H9 (cell line): ENCODE measurements around the gene SC5D. TPM values are rescaled to one million over a fixed set of nuclear protein-coding genes. Genes with fewer than 3 reads are reported as not detected.

Experiments
- DNase-seq: peaks from one replicate; pipeline ENCODE4 v3.0.0-alpha.2; 2017
- H2AFZ ChIP-seq: one replicate; pipeline ENCODE4 v1.6.1; 2013; ENCODE audit warnings: mild to moderate bottlenecking, low read length, control low read depth, moderate library complexity
- H2AK5ac ChIP-seq: 2 replicates; pipeline ENCODE4 v1.6.1; 2013; ENCODE audit warnings: low read length, control low read depth, mixed read lengths; ENCODE audit not compliant: insufficient read length
- H2BK120ac ChIP-seq: one replicate; pipeline ENCODE4 v1.6.1; 2013; ENCODE audit warnings: low read depth, mild to moderate bottlenecking, low read length, control low read depth, inconsistent platforms; ENCODE audit not compliant: poor library complexity, severe bottlenecking
- H2BK12ac ChIP-seq: 2 replicates; pipeline ENCODE4 v1.6.1; 2013; ENCODE audit warnings: low read length, control low read depth, mixed read lengths, low read depth; ENCODE audit not compliant: insufficient read length
- H2BK15ac ChIP-seq: 2 replicates; pipeline ENCODE4 v1.6.1; 2013; ENCODE audit warnings: low read depth, low read length, control low read depth
- H2BK20ac ChIP-seq: one replicate; pipeline ENCODE4 v1.6.1; 2013; ENCODE audit warnings: low read depth, mild to moderate bottlenecking, low read length, control low read depth, inconsistent platforms; ENCODE audit not compliant: poor library complexity, severe bottlenecking
- H2BK5ac ChIP-seq: 2 replicates; pipeline ENCODE4 v1.6.1; 2013; ENCODE audit warnings: low read length, control low read depth, mixed read lengths; ENCODE audit not compliant: insufficient read length
- H3K14ac ChIP-seq: 2 replicates; pipeline ENCODE4 v1.6.1; 2013; ENCODE audit warnings: low read length, control low read depth; ENCODE audit not compliant: insufficient read depth
- H3K18ac ChIP-seq: 2 replicates; pipeline ENCODE4 v1.6.1; 2013; ENCODE audit warnings: low read depth, mild to moderate bottlenecking, mixed read lengths, low read length, control low read depth; ENCODE audit not compliant: insufficient read length
- H3K23ac ChIP-seq: 2 replicates; pipeline ENCODE4 v1.6.1; 2013; ENCODE audit warnings: low read length, control low read depth, mixed read lengths, low read depth; ENCODE audit not compliant: insufficient read length
- H3K23me2 ChIP-seq: 2 replicates; pipeline ENCODE4 v1.6.1; 2013; ENCODE audit warnings: low read depth, mild to moderate bottlenecking, mixed read lengths, low read length, control low read depth; ENCODE audit not compliant: insufficient read length, poor library complexity, severe bottlenecking
- H3K27ac ChIP-seq: 2 replicates; pipeline ENCODE4 v1.5.1; 2013; ENCODE audit warnings: low read length, control low read depth, mixed read lengths, low read depth; ENCODE audit not compliant: insufficient read length
- H3K27me3 ChIP-seq: 2 replicates; pipeline ENCODE4 v1.6.1; 2013; ENCODE audit warnings: low read length, control low read depth, inconsistent platforms; ENCODE audit not compliant: insufficient read depth
- H3K4ac ChIP-seq: 2 replicates; pipeline ENCODE4 v1.6.1; 2013; ENCODE audit warnings: low read depth, mild to moderate bottlenecking, control low read depth, inconsistent platforms, low read length, moderate library complexity
- H3K4me1 ChIP-seq: 2 replicates; pipeline ENCODE4 v1.6.1; 2013; ENCODE audit warnings: low read length, control low read depth, inconsistent platforms; ENCODE audit not compliant: insufficient read depth
- H3K4me2 ChIP-seq: 2 replicates; pipeline ENCODE4 v1.6.1; 2013; ENCODE audit warnings: low read length, control low read depth, mixed read lengths; ENCODE audit not compliant: insufficient read length, insufficient read depth
- H3K56ac ChIP-seq: 2 replicates; pipeline ENCODE4 v1.6.1; 2013; ENCODE audit warnings: low read depth, mild to moderate bottlenecking, mixed read lengths, low read length, control low read depth; ENCODE audit not compliant: insufficient read length
- H3K79me1 ChIP-seq: 2 replicates; pipeline ENCODE4 v1.6.1; 2013; ENCODE audit warnings: low read depth, mild to moderate bottlenecking, moderate library complexity, low read length, control low read depth, inconsistent platforms; ENCODE audit not compliant: insufficient read depth, poor library complexity, severe bottlenecking
- H3K79me2 ChIP-seq: 2 replicates; pipeline ENCODE4 v1.6.1; 2013; ENCODE audit warnings: low read length, control low read depth, inconsistent platforms; ENCODE audit not compliant: insufficient read depth
- H3K9ac ChIP-seq: 2 replicates; pipeline ENCODE4 v1.6.1; 2013; ENCODE audit warnings: low read length, control low read depth, mixed read lengths; ENCODE audit not compliant: insufficient read length; ENCODE audit errors: extremely low read depth
- H3K9me3 ChIP-seq: one replicate; pipeline ENCODE4 v1.6.1; 2013; ENCODE audit warnings: low read depth, low read length, inconsistent platforms; ENCODE audit not compliant: control insufficient read depth
- H3T11ph ChIP-seq: one replicate; pipeline ENCODE4 v1.6.1; 2013; ENCODE audit warnings: mild to moderate bottlenecking, low read length, control low read depth, inconsistent platforms
- H4K20me1 ChIP-seq: one replicate; pipeline ENCODE4 v1.6.1; 2013; ENCODE audit not compliant: control insufficient read depth, insufficient read length, insufficient read depth
- H4K5ac ChIP-seq: 2 replicates; pipeline ENCODE4 v1.6.1; 2013; ENCODE audit warnings: low read depth, mild to moderate bottlenecking, mixed read lengths, low read length, control low read depth; ENCODE audit not compliant: insufficient read length
- H4K8ac ChIP-seq: replicated peaks from 2 replicates; pipeline ENCODE4 v1.6.1; 2013; ENCODE audit warnings: low read length, control low read depth, mixed read lengths, low read depth; ENCODE audit not compliant: insufficient read length
- H4K91ac ChIP-seq: 2 replicates; pipeline ENCODE4 v1.6.1; 2013; ENCODE audit warnings: low read depth, mild to moderate bottlenecking, moderate library complexity, mixed read lengths, low read length, control low read depth; ENCODE audit not compliant: insufficient read length
- H3K27ac Mint-ChIP-seq, 3 experiments: 2 replicates in 2 of 3; 3 replicates in 1 of 3; pipeline ENCODE4 v1.8.0; 2020 to 2021; ENCODE audit warnings: mixed read lengths in 3 of 3, mild to moderate bottlenecking in 1 of 3, moderate library complexity in 1 of 3
- H3K27me3 Mint-ChIP-seq: 2 replicates; pipeline ENCODE4 v1.8.0; 2021; ENCODE audit warnings: low read depth, mild to moderate bottlenecking, moderate library complexity, mixed read lengths
- H3K36me3 Mint-ChIP-seq, 3 experiments: 2 replicates in 2 of 3; 3 replicates in 1 of 3; pipeline ENCODE4 v1.8.0; 2020 to 2021; ENCODE audit warnings: low read depth in 3 of 3, mixed read lengths in 3 of 3; ENCODE audit not compliant: insufficient read depth in 1 of 3
- H3K4me1 Mint-ChIP-seq, 2 experiments: 2 replicates each; pipeline ENCODE4 v1.8.0; 2020; ENCODE audit warnings: mixed read lengths in 2 of 2
- H3K4me3 Mint-ChIP-seq, 2 experiments: 2 replicates in 1 of 2; 3 replicates in 1 of 2; pipeline ENCODE4 v1.8.0; 2020 to 2021; ENCODE audit warnings: mild to moderate bottlenecking in 2 of 2, mixed read lengths in 2 of 2, moderate library complexity in 1 of 2
- H3K9me3 Mint-ChIP-seq, 2 experiments: 2 replicates in 1 of 2; 3 replicates in 1 of 2; pipeline ENCODE4 v1.8.0; 2020; ENCODE audit warnings: mild to moderate bottlenecking in 2 of 2, mixed read lengths in 2 of 2, moderate library complexity in 1 of 2
- CTCF ChIP-seq: fragments of 200-600 bp; sonication (generic); conservative IDR thresholded peaks from 3 replicates; pipeline ENCODE4 v1.8.0; 2021; ENCODE audit warnings: antibody characterized with exemption, mild to moderate bottlenecking
- WGBS: extraction: QIAGEN DNeasy Blood & Tissue Kit; methylation state at CpG from one replicate; pipeline ENCODE4 v1.1.7; 2013; ENCODE audit warnings: missing lambda C conversion rate, low lambda C conversion rate, mixed read lengths; ENCODE audit not compliant: insufficient read length; ENCODE audit errors: extremely low coverage; 5-methylcytosine and 5-hydroxymethylcytosine counted together
- total RNA-seq: library from RNA; stranded (reverse); gene quantifications from 2 replicates; pipeline ENCODE4 v1.2.1, GENCODE V29; 2021

The SC5D gene
- total RNA-seq, 1 experiment from 2014 or later = 92.0 TPM

GRCh38 chr11:121257976-121258375 lies 34.6 kb upstream of the SC5D start:
- H3K4me2 ChIP-seq = no peak overlapping the region
- no peak overlapping the region for H4K8ac ChIP-seq
- Mint-ChIP-seq H3K27me3 (no peaks in the 10 kb centered on the region; the same call in none of the 2 replicates), H3K36me3 (peaks cover 3 to 19% (median 11%) of the 10 kb centered on the region in 3 experiments; a peak in 5 of 7 replicates), H3K4me1 (peaks cover 16 to 18% of the 10 kb centered on the region in 2 experiments), H3K9me3 (peaks cover 16 to 21% of the 10 kb centered on the region in 2 experiments), H3K27ac (no peak overlapping the region), H3K4me3 (no peak overlapping the region)
- H4K5ac ChIP-seq = no peak overlapping the region
- H3K9me3 ChIP-seq = peaks cover 5% of the 10 kb centered on the region
- no peak overlapping the region for H2BK20ac ChIP-seq
- DNase-seq = no peak
- H3K23me2 ChIP-seq = no peaks in the 10 kb centered on the region
- no peak overlapping the region for H2AFZ ChIP-seq
- no peak overlapping the region for H3K14ac ChIP-seq
- H2BK12ac ChIP-seq = no peak overlapping the region
- no peak overlapping the region for H4K91ac ChIP-seq
- peaks cover 3% of the 10 kb centered on the region; the same call in 1 of the 2 replicates for H3K4me1 ChIP-seq
- no peak overlapping the region for H2BK5ac ChIP-seq
- H3K27ac ChIP-seq = no peak overlapping the region
- no peak for TF ChIP-seq CTCF
- no peak overlapping the region for H3K23ac ChIP-seq
- H2BK15ac ChIP-seq = no peak overlapping the region
- H3K56ac ChIP-seq = no peak overlapping the region
- H3K18ac ChIP-seq = no peak overlapping the region
- no peak overlapping the region for H2BK120ac ChIP-seq
- no CpG with 5 or more reads among the region's 1 CpG for WGBS
- no peaks in the 10 kb centered on the region for H4K20me1 ChIP-seq
- no peak overlapping the region for H2AK5ac ChIP-seq
- H3K27me3 ChIP-seq = no peaks in the 10 kb centered on the region
- H3K9ac ChIP-seq = no peak overlapping the region
- no peaks in the 10 kb centered on the region for H3K79me1 ChIP-seq
- no peak overlapping the region for H3T11ph ChIP-seq
- no peaks in the 10 kb centered on the region for H3K79me2 ChIP-seq
- no peak overlapping the region for H3K4ac ChIP-seq
